ENCODE data around the gene PTPRD.

- no peak for TF ChIP-seq CTCF (IDR thresholded peaks at IDR 0.05)
- TF ChIP-seq EZH2 (IDR thresholded peaks at IDR 0.05; ENCODE audit: borderline replicate concordance, insufficient read depth, low read depth, low read length, poor library complexity, severe bottlenecking) = no peak
Observed at GRCh38 chr9:10108815-10109214, 504.0 kb downstream of the PTPRD start.

Measured in B cell (primary cell).